ENCODE results near the gene TNNC1. TPM values are rescaled to one million over a fixed set of nuclear protein-coding genes. Genes with fewer than 3 reads are reported as not detected.

TNNC1 gene
- total and polyA plus RNA-seq, 9 of the 15 experiments (the other 6 are each of a cell fraction or from before 2014, with no cell fraction given) = 0.08 to 0.85 (median 0.42) TPM; not detected in 4

DNA sequence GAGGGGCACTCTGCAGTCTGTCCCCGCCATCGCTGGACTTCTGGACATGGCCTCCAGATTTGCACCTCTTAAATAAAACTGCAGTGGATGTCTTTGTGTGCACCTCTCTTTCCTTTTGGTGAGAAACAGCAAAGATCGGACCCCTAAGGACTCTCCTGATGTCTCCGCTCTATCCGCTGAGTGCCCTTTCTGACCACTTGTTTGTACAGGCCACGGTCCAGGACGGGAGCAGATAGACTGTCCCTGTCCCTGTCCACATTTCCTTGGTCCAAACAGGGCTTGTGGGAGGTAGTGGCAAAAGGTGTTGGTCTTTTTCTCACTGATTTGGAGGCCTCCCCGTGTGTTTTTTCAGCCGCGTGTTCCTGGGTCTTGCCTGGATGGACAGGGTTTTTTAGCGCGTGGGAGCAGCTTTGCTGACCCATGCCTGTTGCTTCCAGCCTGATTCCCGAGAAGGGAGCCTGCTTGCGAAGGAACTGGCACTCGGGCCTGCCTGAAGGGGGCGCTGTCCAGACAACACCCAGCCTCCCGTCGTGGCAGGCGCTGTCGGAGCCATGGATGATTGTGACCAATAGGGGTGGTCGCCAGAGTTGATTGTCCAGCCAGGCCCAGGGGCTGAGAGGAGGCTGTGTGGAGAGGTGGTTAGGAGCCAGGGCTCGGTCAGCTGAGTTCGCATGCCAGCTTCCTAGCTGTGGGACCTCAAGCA lies 28.1 kb upstream of the TNNC1 start (continued):
- TF ChIP-seq, protein P1, sequence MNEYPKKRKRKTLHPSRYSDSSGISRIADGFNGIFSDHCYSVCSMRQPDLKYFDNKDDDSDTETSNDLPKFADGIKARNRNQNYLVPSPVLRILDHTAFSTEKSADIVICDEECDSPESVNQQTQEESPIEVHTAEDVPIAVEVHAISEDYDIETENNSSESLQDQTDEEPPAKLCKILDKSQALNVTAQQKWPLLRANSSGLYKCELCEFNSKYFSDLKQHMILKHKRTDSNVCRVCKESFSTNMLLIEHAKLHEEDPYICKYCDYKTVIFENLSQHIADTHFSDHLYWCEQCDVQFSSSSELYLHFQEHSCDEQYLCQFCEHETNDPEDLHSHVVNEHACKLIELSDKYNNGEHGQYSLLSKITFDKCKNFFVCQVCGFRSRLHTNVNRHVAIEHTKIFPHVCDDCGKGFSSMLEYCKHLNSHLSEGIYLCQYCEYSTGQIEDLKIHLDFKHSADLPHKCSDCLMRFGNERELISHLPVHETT (CRISPR knock-in tag; conservative IDR thresholded peaks at IDR 0.05 in 1 of 2, IDR thresholded peaks at IDR 0.05 in 1 of 2) = no peak
- TF ChIP-seq, protein P2, sequence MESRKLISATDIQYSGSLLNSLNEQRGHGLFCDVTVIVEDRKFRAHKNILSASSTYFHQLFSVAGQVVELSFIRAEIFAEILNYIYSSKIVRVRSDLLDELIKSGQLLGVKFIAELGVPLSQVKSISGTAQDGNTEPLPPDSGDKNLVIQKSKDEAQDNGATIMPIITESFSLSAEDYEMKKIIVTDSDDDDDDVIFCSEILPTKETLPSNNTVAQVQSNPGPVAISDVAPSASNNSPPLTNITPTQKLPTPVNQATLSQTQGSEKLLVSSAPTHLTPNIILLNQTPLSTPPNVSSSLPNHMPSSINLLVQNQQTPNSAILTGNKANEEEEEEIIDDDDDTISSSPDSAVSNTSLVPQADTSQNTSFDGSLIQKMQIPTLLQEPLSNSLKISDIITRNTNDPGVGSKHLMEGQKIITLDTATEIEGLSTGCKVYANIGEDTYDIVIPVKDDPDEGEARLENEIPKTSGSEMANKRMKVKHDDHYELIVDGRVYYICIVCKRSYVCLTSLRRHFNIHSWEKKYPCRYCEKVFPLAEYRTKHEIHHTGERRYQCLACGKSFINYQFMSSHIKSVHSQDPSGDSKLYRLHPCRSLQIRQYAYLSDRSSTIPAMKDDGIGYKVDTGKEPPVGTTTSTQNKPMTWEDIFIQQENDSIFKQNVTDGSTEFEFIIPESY (CRISPR knock-in tag; IDR thresholded peaks at IDR 0.05) = peak; percentile 86
- TF ChIP-seq PTRF (tag; IDR thresholded peaks at IDR 0.05) (no peak), NCOA2 (IDR thresholded peaks at IDR 0.05; ENCODE audit: partially characterized antibody in 2 of 2) (no peak), SIN3B (IDR thresholded peaks at IDR 0.05; ENCODE audit: low read depth) (no peak), ZNF41 (CRISPR knock-in tag; conservative IDR thresholded peaks at IDR 0.05) (no peak)
- TF ChIP-seq, protein P3, sequence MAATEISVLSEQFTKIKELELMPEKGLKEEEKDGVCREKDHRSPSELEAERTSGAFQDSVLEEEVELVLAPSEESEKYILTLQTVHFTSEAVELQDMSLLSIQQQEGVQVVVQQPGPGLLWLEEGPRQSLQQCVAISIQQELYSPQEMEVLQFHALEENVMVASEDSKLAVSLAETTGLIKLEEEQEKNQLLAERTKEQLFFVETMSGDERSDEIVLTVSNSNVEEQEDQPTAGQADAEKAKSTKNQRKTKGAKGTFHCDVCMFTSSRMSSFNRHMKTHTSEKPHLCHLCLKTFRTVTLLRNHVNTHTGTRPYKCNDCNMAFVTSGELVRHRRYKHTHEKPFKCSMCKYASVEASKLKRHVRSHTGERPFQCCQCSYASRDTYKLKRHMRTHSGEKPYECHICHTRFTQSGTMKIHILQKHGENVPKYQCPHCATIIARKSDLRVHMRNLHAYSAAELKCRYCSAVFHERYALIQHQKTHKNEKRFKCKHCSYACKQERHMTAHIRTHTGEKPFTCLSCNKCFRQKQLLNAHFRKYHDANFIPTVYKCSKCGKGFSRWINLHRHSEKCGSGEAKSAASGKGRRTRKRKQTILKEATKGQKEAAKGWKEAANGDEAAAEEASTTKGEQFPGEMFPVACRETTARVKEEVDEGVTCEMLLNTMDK (IDR thresholded peaks at IDR 0.05; ENCODE audit: borderline replicate concordance, insufficient read depth, low read depth, low read length, poor library complexity, severe bottlenecking) = peak; percentile 80
- TF ChIP-seq, protein P4, sequence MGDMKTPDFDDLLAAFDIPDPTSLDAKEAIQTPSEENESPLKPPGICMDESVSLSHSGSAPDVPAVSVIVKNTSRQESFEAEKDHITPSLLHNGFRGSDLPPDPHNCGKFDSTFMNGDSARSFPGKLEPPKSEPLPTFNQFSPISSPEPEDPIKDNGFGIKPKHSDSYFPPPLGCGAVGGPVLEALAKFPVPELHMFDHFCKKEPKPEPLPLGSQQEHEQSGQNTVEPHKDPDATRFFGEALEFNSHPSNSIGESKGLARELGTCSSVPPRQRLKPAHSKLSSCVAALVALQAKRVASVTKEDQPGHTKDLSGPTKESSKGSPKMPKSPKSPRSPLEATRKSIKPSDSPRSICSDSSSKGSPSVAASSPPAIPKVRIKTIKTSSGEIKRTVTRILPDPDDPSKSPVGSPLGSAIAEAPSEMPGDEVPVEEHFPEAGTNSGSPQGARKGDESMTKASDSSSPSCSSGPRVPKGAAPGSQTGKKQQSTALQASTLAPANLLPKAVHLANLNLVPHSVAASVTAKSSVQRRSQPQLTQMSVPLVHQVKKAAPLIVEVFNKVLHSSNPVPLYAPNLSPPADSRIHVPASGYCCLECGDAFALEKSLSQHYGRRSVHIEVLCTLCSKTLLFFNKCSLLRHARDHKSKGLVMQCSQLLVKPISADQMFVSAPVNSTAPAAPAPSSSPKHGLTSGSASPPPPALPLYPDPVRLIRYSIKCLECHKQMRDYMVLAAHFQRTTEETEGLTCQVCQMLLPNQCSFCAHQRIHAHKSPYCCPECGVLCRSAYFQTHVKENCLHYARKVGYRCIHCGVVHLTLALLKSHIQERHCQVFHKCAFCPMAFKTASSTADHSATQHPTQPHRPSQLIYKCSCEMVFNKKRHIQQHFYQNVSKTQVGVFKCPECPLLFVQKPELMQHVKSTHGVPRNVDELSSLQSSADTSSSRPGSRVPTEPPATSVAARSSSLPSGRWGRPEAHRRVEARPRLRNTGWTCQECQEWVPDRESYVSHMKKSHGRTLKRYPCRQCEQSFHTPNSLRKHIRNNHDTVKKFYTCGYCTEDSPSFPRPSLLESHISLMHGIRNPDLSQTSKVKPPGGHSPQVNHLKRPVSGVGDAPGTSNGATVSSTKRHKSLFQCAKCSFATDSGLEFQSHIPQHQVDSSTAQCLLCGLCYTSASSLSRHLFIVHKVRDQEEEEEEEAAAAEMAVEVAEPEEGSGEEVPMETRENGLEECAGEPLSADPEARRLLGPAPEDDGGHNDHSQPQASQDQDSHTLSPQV (IDR thresholded peaks at IDR 0.05) = no peak
- TF ChIP-seq, protein P5, sequence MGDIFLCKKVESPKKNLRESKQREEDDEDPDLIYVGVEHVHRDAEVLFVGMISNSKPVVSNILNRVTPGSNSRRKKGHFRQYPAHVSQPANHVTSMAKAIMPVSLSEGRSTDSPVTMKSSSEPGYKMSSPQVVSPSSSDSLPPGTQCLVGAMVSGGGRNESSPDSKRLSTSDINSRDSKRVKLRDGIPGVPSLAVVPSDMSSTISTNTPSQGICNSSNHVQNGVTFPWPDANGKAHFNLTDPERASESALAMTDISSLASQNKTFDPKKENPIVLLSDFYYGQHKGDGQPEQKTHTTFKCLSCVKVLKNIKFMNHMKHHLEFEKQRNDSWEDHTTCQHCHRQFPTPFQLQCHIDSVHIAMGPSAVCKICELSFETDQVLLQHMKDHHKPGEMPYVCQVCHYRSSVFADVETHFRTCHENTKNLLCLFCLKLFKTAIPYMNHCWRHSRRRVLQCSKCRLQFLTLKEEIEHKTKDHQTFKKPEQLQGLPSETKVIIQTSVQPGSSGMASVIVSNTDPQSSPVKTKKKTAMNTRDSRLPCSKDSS (IDR thresholded peaks at IDR 0.05; ENCODE audit: low read depth, partially characterized antibody) = no peak
- TF ChIP-seq, protein P6, sequence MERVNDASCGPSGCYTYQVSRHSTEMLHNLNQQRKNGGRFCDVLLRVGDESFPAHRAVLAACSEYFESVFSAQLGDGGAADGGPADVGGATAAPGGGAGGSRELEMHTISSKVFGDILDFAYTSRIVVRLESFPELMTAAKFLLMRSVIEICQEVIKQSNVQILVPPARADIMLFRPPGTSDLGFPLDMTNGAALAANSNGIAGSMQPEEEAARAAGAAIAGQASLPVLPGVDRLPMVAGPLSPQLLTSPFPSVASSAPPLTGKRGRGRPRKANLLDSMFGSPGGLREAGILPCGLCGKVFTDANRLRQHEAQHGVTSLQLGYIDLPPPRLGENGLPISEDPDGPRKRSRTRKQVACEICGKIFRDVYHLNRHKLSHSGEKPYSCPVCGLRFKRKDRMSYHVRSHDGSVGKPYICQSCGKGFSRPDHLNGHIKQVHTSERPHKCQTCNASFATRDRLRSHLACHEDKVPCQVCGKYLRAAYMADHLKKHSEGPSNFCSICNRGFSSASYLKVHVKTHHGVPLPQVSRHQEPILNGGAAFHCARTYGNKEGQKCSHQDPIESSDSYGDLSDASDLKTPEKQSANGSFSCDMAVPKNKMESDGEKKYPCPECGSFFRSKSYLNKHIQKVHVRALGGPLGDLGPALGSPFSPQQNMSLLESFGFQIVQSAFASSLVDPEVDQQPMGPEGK (CRISPR knock-in tag; IDR thresholded peaks at IDR 0.05; ENCODE audit: borderline replicate concordance) = no peak

Data from K562 (cell line).